ENCODE data around the gene SPAAR. TPM values are rescaled to one million over a fixed set of nuclear protein-coding genes. Genes with fewer than 3 reads are reported as not detected.

The SPAAR gene
- total RNA-seq, 2 donors from 2014 or later = 0.29 TPM; not detected in 1

GRCh38 chr9:35915681-35916294 is 6.5 kb downstream of the SPAAR start:
- no peaks in the 10 kb centered on the region for H3K27me3 Mint-ChIP-seq (ENCODE audit: insufficient read depth)
- peaks cover 3% of the 10 kb centered on the region for H3K4me1 ChIP-seq (ENCODE audit: control insufficient read depth, insufficient read depth, low read length)
- H3K27me3 ChIP-seq (ENCODE audit: control insufficient read depth, insufficient read depth, low read length, poor library complexity, severe bottlenecking) = no peaks in the 10 kb centered on the region
- whole genome bisulfite sequencing, 2 experiments (ENCODE audit: insufficient coverage in 1 of 2, insufficient read length in 1 of 2) = 87 to 88% methylated on average over 11 to 16 of the region's 16 CpGs
- H3K4me3 Mint-ChIP-seq = no peak overlapping the region
- H3K36me3 Mint-ChIP-seq (ENCODE audit: low read depth) = no peaks in the 10 kb centered on the region
- H3K36me3 ChIP-seq (ENCODE audit: control insufficient read depth, insufficient read depth, low read length) = no peaks in the 10 kb centered on the region
- peak; percentile 59 for DNase-seq
- H3K4me1 Mint-ChIP-seq = peaks cover 10% of the 10 kb centered on the region
- no peaks in the 10 kb centered on the region for H3K9me3 Mint-ChIP-seq
- no peak overlapping the region for H3K27ac Mint-ChIP-seq
- H3K4me3 ChIP-seq (ENCODE audit: low read length) = no peak overlapping the region
- H3K9me3 ChIP-seq (ENCODE audit: control insufficient read depth, low read length) = no peaks in the 10 kb centered on the region
- H3K9ac ChIP-seq (ENCODE audit: extremely low read depth, low read length, poor library complexity, severe bottlenecking) = no peak overlapping the region
- no peak for TF ChIP-seq CTCF (conservative IDR thresholded peaks at IDR 0.05)
- H3K27ac ChIP-seq (ENCODE audit: low read depth, low read length) = no peak overlapping the region

GRCh38 chr9:35917261-35917660 is 8.0 kb downstream of the SPAAR start:
- H3K4me1 Mint-ChIP-seq = peaks cover 10% of the 10 kb centered on the region
- DNase-seq = no peak
- no peak overlapping the region for H3K4me3 Mint-ChIP-seq
- Histone ChIP-seq H3K27ac (ENCODE audit: low read depth, low read length) (no peak overlapping the region), H3K4me1 (ENCODE audit: control insufficient read depth, insufficient read depth, low read length) (peaks cover 3% of the 10 kb centered on the region), H3K9me3 (ENCODE audit: control insufficient read depth, low read length) (no peaks in the 10 kb centered on the region), H3K9ac (ENCODE audit: extremely low read depth, low read length, poor library complexity, severe bottlenecking) (no peak overlapping the region), H3K36me3 (ENCODE audit: control insufficient read depth, insufficient read depth, low read length) (no peaks in the 10 kb centered on the region), H3K27me3 (ENCODE audit: control insufficient read depth, insufficient read depth, low read length, poor library complexity, severe bottlenecking) (no peaks in the 10 kb centered on the region), H3K4me3 (ENCODE audit: low read length) (no peak overlapping the region)
- no peaks in the 10 kb centered on the region for H3K9me3 Mint-ChIP-seq
- 91 to 94% methylated on average over 2 to 4 of the region's 4 CpGs for WGBS, 2 experiments (ENCODE audit: insufficient coverage in 1 of 2, insufficient read length in 1 of 2)
- H3K27ac Mint-ChIP-seq = no peak overlapping the region
- TF ChIP-seq CTCF (conservative IDR thresholded peaks at IDR 0.05) = no peak
- H3K27me3 Mint-ChIP-seq (ENCODE audit: insufficient read depth) = no peaks in the 10 kb centered on the region
- H3K36me3 Mint-ChIP-seq (ENCODE audit: low read depth) = no peaks in the 10 kb centered on the region

- no peak for DNase-seq
- no peaks in the 10 kb centered on the region for H3K9me3 Mint-ChIP-seq
- 97 to 100% methylated on average over 1 to 3 of the region's 3 CpGs for WGBS, 2 experiments (ENCODE audit: insufficient coverage in 1 of 2, insufficient read length in 1 of 2)
- H3K4me1 Mint-ChIP-seq = peaks cover 10% of the 10 kb centered on the region
- no peak overlapping the region for H3K27ac ChIP-seq (ENCODE audit: low read depth, low read length)
- no peak for TF ChIP-seq CTCF (conservative IDR thresholded peaks at IDR 0.05)
- peaks cover 3% of the 10 kb centered on the region for H3K4me1 ChIP-seq (ENCODE audit: control insufficient read depth, insufficient read depth, low read length)
- no peak overlapping the region for H3K27ac Mint-ChIP-seq
- H3K27me3 Mint-ChIP-seq (ENCODE audit: insufficient read depth) = no peaks in the 10 kb centered on the region
- H3K4me3 Mint-ChIP-seq = no peak overlapping the region
- H3K27me3 ChIP-seq (ENCODE audit: control insufficient read depth, insufficient read depth, low read length, poor library complexity, severe bottlenecking) = no peaks in the 10 kb centered on the region
- no peaks in the 10 kb centered on the region for H3K9me3 ChIP-seq (ENCODE audit: control insufficient read depth, low read length)
- H3K9ac ChIP-seq (ENCODE audit: extremely low read depth, low read length, poor library complexity, severe bottlenecking) = no peak overlapping the region
- no peak overlapping the region for H3K4me3 ChIP-seq (ENCODE audit: low read length)
- no peaks in the 10 kb centered on the region for H3K36me3 Mint-ChIP-seq (ENCODE audit: low read depth)
- no peaks in the 10 kb centered on the region for H3K36me3 ChIP-seq (ENCODE audit: control insufficient read depth, insufficient read depth, low read length)
Measured at GRCh38 chr9:35918780-35919179, 9.5 kb downstream of the SPAAR start.
